ENCODE measurements around the gene ELF4. TPM values are rescaled to one million over a fixed set of nuclear protein-coding genes. Genes with fewer than 3 reads are reported as not detected.
A peak's percentile ranks its signal among the peaks of the same experiment; 100 is the strongest.

The ELF4 gene
- total and polyA plus RNA-seq, 9 of the 15 experiments (the other 6 are each of a cell fraction or from before 2014, with no cell fraction given) = 5.9 to 55.8 (median 25.2) TPM

- TF ChIP-seq U2AF2 (optimal IDR thresholded peaks at IDR 0.05; ENCODE audit: low read depth, low read length) (no peak), ZNF318 (IDR thresholded peaks at IDR 0.05; ENCODE audit: borderline replicate concordance in 1 of 2, low read depth in 1 of 2) (no peak), MAFF (IDR thresholded peaks at IDR 0.05; ENCODE audit: low read length) (no peak), ZNF121 (CRISPR knock-in tag; conservative IDR thresholded peaks at IDR 0.05) (no peak), DIDO1 (tag; IDR thresholded peaks at IDR 0.05; ENCODE audit: low read depth) (no peak), IRF9 (tag; IDR thresholded peaks at IDR 0.05) (no peak), HDAC1 (IDR thresholded peaks at IDR 0.05) (peak in 1 of 2 experiments; percentile 43; a peak in 1 of 4 replicates), ZC3H11A (IDR thresholded peaks at IDR 0.05; ENCODE audit: low read depth, low read length) (peak; percentile 30; the same call in 1 of the 2 replicates), ELF1 (tag; IDR thresholded peaks at IDR 0.05) (peak; percentile 34; the same call in 1 of the 2 replicates), BRF2 (IDR thresholded peaks at IDR 0.05; ENCODE audit: borderline replicate concordance, insufficient read depth, insufficient read length) (no peak), CREB3 (tag; conservative IDR thresholded peaks at IDR 0.05; ENCODE audit: low read depth) (no peak), THAP7 (CRISPR knock-in tag; IDR thresholded peaks at IDR 0.05) (no peak), ESRRB (CRISPR knock-in tag; IDR thresholded peaks at IDR 0.05; ENCODE audit: borderline replicate concordance) (no peak)
Observed at GRCh38 chrX:130060122-130061069, 49.9 kb downstream of the ELF4 start (continued).

Measured in K562 (cell line).